Neural cell (in vitro differentiated cells): ENCODE measurements around the gene TRIO. TPM values are rescaled to one million over a fixed set of nuclear protein-coding genes. Genes with fewer than 3 reads are reported as not detected.

Experiments
- H2AFZ ChIP-seq: fragments of 200-600, 300-800 bp; sonication (generic), shearing (Covaris generic); 2 replicates; pipeline ENCODE4 v1.6.0; 2014; ENCODE audit warnings: low read depth, mild to moderate bottlenecking, antibody characterized with exemption, low read length, moderate library complexity
- H3F3A ChIP-seq: fragments of 200-600 bp; shearing (Covaris generic); 2 replicates; pipeline ENCODE4 v1.6.1; 2016; ENCODE audit warnings: mild to moderate bottlenecking, moderate library complexity, mixed read lengths, antibody characterized with exemption, low read length; ENCODE audit not compliant: insufficient read depth, poor library complexity, severe bottlenecking
- H3K27ac ChIP-seq: fragments of 200-600, 300-800 bp; sonication (generic), shearing (Covaris generic); 2 replicates; pipeline ENCODE4 v1.5.1; 2014; ENCODE audit warnings: mild to moderate bottlenecking, low read length, moderate library complexity
- H3K27me3 ChIP-seq: fragments of 300-800, 200-600 bp; sonication (generic), shearing (Covaris generic); 2 replicates; pipeline ENCODE4 v1.6.0; 2014; ENCODE audit warnings: mild to moderate bottlenecking, low read depth, low read length, moderate library complexity; ENCODE audit not compliant: insufficient read depth
- H3K36me3 ChIP-seq: fragments of 300-800, 200-600 bp; sonication (generic), shearing (Covaris generic); 2 replicates; pipeline ENCODE4 v1.5.1; 2014; ENCODE audit warnings: mild to moderate bottlenecking, antibody characterized with exemption, low read length, moderate library complexity; ENCODE audit not compliant: insufficient read depth
- H3K4me2 ChIP-seq: fragments of 300-800, 200-600 bp; sonication (generic), shearing (Covaris generic); 2 replicates; pipeline ENCODE4 v1.6.0; 2014; ENCODE audit warnings: mild to moderate bottlenecking, low read length
- H3K4me3 ChIP-seq: fragments of 300-800, 200-600 bp; sonication (generic), shearing (Covaris generic); 2 replicates; pipeline ENCODE4 v1.5.1; 2014; ENCODE audit warnings: mild to moderate bottlenecking, low read length, moderate library complexity
- H3K79me2 ChIP-seq: fragments of 200-600 bp; shearing (Covaris generic); replicated peaks from 2 replicates; pipeline ENCODE4 v1.6.0; 2014; ENCODE audit warnings: mild to moderate bottlenecking, low read length, moderate library complexity; ENCODE audit not compliant: insufficient read depth
- H3K9ac ChIP-seq: fragments of 300-800, 200-600 bp; sonication (generic), shearing (Covaris generic); 2 replicates; pipeline ENCODE4 v1.6.1; 2016; ENCODE audit warnings: mild to moderate bottlenecking, low read length, mixed read lengths
- H3K9me2 ChIP-seq: fragments of 200-600 bp; shearing (Covaris generic); 2 replicates; pipeline ENCODE4 v1.6.1; 2016; ENCODE audit warnings: mild to moderate bottlenecking, low read length, mixed read lengths; ENCODE audit not compliant: insufficient read depth
- H3K9me3 ChIP-seq: fragments of 200-600, 300-800 bp; sonication (generic), shearing (Covaris generic); 2 replicates; pipeline ENCODE4 v1.6.1; 2016; ENCODE audit warnings: mild to moderate bottlenecking, mixed run types, low read length, moderate library complexity, mixed read lengths
- H4K20me1 ChIP-seq: fragments of 200-600 bp; shearing (Covaris generic); 2 replicates; pipeline ENCODE4 v1.6.1; 2016; ENCODE audit warnings: mild to moderate bottlenecking, mixed run types; ENCODE audit not compliant: insufficient read depth
- EP300 ChIP-seq: fragments of 450-650 bp; conservative IDR thresholded peaks from 2 replicates; pipeline ENCODE4 v1.6.1; 2014; ENCODE audit warnings: antibody characterized with exemption, mild to moderate bottlenecking, moderate library complexity; ENCODE audit not compliant: poor library complexity, severe bottlenecking
- EZH2 ChIP-seq: fragments of 200-600, 300-800 bp; shearing (Covaris generic), sonication (generic); IDR thresholded peaks from 2 replicates; pipeline ENCODE4 v1.6.1; 2014; ENCODE audit warnings: antibody characterized with exemption, low read length, borderline replicate concordance, mild to moderate bottlenecking; ENCODE audit not compliant: insufficient read depth, poor library complexity, severe bottlenecking
- MXI1 ChIP-seq: fragments of 450-650 bp; conservative IDR thresholded peaks from 2 replicates; pipeline ENCODE4 v1.6.1; 2014; ENCODE audit warnings: antibody characterized with exemption, mild to moderate bottlenecking; ENCODE audit not compliant: poor library complexity, severe bottlenecking
- POLR2AphosphoS5 ChIP-seq: IDR thresholded peaks from 2 replicates; pipeline ENCODE4 v1.6.1; 2012
- RAD21 ChIP-seq: fragments of 450-650 bp; conservative IDR thresholded peaks from 2 replicates; pipeline ENCODE4 v1.6.1; 2014; ENCODE audit warnings: antibody characterized with exemption, mild to moderate bottlenecking, moderate library complexity
- SMC3 ChIP-seq: fragments of 450-650 bp; conservative IDR thresholded peaks from 2 replicates; pipeline ENCODE4 v1.6.1; 2014; ENCODE audit warnings: antibody characterized with exemption, mild to moderate bottlenecking, moderate library complexity; ENCODE audit not compliant: poor library complexity
- TAF1 ChIP-seq: IDR thresholded peaks from 2 replicates; pipeline ENCODE4 v1.6.1; 2012; ENCODE audit warnings: low read depth
- polyA plus RNA-seq: library from polyadenylated mRNA; depleted of rRNA; stranded (reverse); fragments of >200 nt; gene quantifications from 2 replicates; pipeline ENCODE4 v1.2.3, GENCODE V29; 2014
- TF ChIP-seq, protein P1 (sequence below): fragments of 450-650 bp; IDR thresholded peaks from 2 replicates; pipeline ENCODE4 v1.5.1; 2014; ENCODE audit warnings: antibody characterized with exemption, mild to moderate bottlenecking, moderate library complexity; ENCODE audit not compliant: poor library complexity, severe bottlenecking
- TF ChIP-seq, protein P2 (sequence below): IDR thresholded peaks from 2 replicates; pipeline ENCODE4 v1.6.1; 2012; ENCODE audit warnings: borderline replicate concordance

TRIO gene
- polyA plus RNA-seq, 1 donor from 2014 or later: 168 TPM

DNA sequence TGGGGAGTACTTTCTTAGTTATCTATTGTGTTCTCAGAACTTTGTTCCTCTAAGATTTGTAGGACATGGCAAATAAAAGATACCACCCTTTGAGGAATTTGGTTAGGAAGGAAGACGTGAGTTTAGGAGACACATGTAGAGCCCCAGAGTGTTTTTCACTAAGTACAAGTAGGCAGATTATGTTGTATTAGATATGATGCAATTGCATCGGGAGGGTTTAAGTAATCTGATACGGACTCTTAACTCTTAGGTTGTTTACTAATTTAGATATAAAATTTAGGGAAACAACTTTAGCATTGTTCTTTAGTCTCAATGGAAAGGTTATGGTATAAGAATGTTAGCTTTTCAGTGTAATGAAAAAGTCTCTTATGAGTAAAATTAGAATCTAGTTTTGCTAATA, 84.4 kb downstream of the TRIO start:
- no peak overlapping the region for H3K27ac ChIP-seq
- no peak overlapping the region for H2AFZ ChIP-seq
- no peak overlapping the region for H3K9ac ChIP-seq
- H3K27me3 ChIP-seq: no peaks in the 10 kb centered on the region
- no peaks in the 10 kb centered on the region for H3K9me2 ChIP-seq
- H3K4me3 ChIP-seq: no peak overlapping the region
- H4K20me1 ChIP-seq: peaks cover 15% of the 10 kb centered on the region
- H3K79me2 ChIP-seq: peaks cover 83% of the 10 kb centered on the region
- H3K36me3 ChIP-seq: no peaks in the 10 kb centered on the region
- no peaks in the 10 kb centered on the region for H3K9me3 ChIP-seq
- no peaks in the 10 kb centered on the region for H3F3A ChIP-seq
- H3K4me2 ChIP-seq: no peak overlapping the region
- TF ChIP-seq MXI1 (no peak), RAD21 (no peak), TAF1 (no peak), EZH2 (no peak), EP300 (no peak), SMC3 (no peak), POLR2AphosphoS5 (no peak)
- TF ChIP-seq, protein P1, sequence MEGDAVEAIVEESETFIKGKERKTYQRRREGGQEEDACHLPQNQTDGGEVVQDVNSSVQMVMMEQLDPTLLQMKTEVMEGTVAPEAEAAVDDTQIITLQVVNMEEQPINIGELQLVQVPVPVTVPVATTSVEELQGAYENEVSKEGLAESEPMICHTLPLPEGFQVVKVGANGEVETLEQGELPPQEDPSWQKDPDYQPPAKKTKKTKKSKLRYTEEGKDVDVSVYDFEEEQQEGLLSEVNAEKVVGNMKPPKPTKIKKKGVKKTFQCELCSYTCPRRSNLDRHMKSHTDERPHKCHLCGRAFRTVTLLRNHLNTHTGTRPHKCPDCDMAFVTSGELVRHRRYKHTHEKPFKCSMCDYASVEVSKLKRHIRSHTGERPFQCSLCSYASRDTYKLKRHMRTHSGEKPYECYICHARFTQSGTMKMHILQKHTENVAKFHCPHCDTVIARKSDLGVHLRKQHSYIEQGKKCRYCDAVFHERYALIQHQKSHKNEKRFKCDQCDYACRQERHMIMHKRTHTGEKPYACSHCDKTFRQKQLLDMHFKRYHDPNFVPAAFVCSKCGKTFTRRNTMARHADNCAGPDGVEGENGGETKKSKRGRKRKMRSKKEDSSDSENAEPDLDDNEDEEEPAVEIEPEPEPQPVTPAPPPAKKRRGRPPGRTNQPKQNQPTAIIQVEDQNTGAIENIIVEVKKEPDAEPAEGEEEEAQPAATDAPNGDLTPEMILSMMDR: no peak
- TF ChIP-seq, protein P2, sequence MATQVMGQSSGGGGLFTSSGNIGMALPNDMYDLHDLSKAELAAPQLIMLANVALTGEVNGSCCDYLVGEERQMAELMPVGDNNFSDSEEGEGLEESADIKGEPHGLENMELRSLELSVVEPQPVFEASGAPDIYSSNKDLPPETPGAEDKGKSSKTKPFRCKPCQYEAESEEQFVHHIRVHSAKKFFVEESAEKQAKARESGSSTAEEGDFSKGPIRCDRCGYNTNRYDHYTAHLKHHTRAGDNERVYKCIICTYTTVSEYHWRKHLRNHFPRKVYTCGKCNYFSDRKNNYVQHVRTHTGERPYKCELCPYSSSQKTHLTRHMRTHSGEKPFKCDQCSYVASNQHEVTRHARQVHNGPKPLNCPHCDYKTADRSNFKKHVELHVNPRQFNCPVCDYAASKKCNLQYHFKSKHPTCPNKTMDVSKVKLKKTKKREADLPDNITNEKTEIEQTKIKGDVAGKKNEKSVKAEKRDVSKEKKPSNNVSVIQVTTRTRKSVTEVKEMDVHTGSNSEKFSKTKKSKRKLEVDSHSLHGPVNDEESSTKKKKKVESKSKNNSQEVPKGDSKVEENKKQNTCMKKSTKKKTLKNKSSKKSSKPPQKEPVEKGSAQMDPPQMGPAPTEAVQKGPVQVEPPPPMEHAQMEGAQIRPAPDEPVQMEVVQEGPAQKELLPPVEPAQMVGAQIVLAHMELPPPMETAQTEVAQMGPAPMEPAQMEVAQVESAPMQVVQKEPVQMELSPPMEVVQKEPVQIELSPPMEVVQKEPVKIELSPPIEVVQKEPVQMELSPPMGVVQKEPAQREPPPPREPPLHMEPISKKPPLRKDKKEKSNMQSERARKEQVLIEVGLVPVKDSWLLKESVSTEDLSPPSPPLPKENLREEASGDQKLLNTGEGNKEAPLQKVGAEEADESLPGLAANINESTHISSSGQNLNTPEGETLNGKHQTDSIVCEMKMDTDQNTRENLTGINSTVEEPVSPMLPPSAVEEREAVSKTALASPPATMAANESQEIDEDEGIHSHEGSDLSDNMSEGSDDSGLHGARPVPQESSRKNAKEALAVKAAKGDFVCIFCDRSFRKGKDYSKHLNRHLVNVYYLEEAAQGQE: no peak

DNA sequence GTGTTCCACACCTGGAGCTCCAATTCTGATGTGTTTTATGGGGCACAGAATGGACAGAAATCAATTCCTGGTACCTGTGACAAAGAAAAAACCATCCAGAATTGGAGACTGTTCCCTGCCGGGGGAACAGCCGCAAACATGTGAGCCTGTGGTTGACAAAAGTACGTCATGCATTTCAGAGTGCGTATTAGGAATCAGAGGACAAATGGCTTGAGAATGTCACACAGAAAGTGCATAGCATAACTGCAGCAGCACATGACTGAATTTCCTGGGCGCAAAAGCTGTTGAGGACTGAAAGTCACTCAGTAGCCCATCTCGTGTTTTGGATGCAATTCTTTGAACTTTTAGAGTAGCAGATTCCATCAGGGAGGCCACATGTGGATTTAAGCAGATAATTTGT, 85.1 kb downstream of the TRIO start:
- H3K4me3 ChIP-seq: no peak overlapping the region
- peaks cover 11% of the 10 kb centered on the region for H4K20me1 ChIP-seq

More for the DNA sequence above, 85.1 kb downstream of the TRIO start:
- no peak overlapping the region for H3K9ac ChIP-seq
- H2AFZ ChIP-seq: no peak overlapping the region
- H3K9me2 ChIP-seq: no peaks in the 10 kb centered on the region
- H3K27me3 ChIP-seq: no peaks in the 10 kb centered on the region
- H3F3A ChIP-seq: no peaks in the 10 kb centered on the region
- H3K27ac ChIP-seq: no peak overlapping the region
- TF ChIP-seq POLR2AphosphoS5 (no peak), TAF1 (no peak), RAD21 (no peak), EZH2 (no peak), EP300 (no peak), SMC3 (no peak)
- TF ChIP-seq, protein P2: no peak
- no peaks in the 10 kb centered on the region for H3K9me3 ChIP-seq
- H3K36me3 ChIP-seq: no peaks in the 10 kb centered on the region
- no peak overlapping the region for H3K4me2 ChIP-seq
- H3K79me2 ChIP-seq: peaks cover 85% of the 10 kb centered on the region
